Stimulated activated naive CD4-positive, alpha-beta T cell treated with Interleukin-2 at 50 U/mL for 16 hours (primary cell): ENCODE data around the gene HSPB3.
"Not testable (repeated sequence)": the region's sequence is repeated elsewhere in the genome, so short reads cannot be mapped to it uniquely, and the experiment has no call there.

Experiments
- DNase-seq: peaks from one replicate; lab custom pipeline; 2025; lab: John Stamatoyannopoulos, UW

The HSPB3 gene

DNA sequence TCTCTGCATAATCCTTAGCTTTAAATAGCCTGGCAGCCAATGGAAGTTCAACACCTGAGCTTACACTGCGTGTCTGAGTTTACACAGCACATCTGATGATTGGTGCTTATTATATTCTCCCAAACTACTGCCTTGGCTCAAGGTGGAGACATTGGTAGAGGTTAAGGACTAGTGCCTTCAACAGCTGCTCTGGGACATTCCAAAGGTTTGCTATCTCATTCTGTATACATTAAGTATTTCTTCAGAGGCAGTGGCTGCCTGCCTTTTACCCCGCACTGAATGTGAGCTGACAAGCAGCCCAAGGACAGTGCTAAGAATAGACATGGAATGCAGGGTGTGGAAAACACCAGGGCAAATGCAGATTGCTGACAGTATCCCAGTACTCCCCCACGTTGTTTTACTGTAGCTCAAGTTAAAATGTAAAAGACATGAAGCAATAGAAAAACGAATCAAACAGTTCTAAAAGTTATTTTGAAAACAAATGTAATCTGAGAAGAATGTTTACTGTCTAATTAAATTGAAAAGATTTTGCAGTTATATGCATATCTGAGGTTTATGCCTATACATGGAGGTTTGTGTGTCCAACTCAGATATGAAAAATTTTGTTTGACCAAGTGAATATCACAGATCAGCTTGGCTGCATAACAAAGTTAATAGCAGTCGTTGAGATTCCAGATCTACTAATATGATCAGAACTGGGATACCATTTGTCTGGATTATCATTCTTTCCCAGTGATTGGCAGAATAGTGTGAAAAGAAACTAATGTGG, 1.8 kb downstream of the HSPB3 start:
- no peak for DNase-seq

GRCh38 chr5:54458221-54458620, 2.7 kb downstream of the HSPB3 start:
- DNase-seq, result no peak

DNA sequence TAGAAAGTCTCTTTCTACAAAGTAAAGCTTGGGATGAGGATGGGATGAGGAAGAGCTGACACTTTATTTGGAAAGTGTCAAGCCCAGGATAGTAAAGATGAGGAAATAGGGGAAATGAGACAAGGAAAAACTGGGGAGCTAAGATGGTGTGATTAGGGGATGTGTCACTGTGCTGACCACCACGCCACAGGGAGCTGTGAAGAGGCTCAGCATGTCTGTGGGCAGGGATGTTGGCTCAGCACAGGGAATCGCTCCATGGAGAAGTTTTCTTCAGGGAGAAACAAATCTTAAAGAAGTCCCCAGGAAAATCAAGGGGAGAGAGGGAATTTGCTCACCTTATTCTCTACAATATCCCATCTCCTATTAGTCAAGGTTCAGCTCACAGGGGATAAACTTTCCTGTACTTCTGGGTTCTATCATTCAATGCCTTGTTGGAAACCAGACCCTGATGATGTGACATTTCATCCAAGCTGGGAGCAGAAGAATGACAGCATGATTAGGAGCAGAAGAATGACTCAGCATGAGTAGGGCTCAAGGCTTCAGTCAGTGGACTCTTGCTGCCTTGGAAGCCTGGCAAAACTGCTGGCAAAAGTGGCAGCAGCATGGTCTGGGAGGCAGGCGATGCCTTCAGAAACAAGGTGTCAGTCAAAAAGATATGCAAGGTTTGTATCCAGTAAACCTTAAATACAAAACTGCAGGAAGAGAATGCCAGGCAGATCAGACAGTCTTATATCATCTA, 4.9 kb downstream of the HSPB3 start:
- no peak for DNase-seq

- DNase-seq, result no peak
These were observed 6.8 kb downstream of the HSPB3 start for GRCh38 chr5:54462281-54462680.

DNA sequence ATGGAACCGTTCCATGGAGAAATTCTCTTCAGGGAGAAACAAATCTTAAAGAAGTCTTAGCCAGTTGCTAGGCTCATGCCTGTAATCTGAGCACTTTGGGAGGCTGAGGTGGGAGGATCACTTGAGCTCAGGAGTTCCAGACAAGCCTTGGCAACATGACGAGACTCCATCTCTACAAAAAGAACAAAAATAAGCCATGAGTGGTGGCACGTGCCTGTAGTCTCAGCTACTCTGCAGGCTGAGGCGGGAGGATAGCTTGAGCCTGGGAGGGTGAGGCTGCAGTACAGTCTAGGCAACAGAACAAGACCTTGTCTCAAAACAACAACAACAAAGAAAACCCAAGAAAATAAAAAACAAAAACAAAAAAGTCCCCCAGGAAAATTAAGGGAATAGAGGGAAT, 8.2 kb downstream of the HSPB3 start:
- no peak for DNase-seq

DNA sequence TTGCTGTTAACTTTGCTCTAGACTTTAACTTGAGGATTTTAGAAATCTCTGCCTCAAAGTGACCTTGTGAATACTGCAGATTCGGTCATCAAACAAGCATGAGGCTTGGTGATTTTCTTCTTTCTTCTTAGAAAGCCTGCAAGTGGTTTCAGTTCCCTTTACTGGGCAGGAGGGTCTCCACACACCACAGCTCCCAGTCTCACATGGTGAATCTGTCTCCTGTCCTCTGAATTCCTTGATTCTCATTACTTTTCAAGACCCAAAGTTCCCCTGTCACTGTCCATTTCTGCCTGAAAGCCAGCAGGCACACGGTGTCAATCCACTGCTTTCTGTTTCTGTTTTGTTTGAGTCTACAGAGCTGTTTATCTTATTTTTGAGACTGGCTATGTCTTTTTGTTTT, 14.1 kb downstream of the HSPB3 start:
- no peak for DNase-seq

DNA sequence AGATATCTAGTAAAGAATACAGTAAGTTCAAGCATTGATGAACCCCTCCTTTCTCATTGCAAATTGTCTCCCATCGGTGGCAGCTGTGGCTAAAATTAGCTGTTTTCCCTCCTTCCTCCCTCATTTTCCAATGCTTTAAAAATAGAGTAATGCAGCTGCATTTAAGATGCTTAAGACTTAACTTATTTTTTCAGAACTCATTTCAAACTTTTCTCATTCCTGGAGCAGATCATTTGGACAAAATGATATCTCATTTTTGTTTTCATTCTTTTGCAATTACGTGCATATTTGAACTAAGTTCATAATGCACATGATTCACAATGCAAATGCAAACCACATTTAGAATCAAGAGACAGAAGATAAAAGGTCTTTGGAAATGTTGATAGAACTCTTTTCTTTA, 14.6 kb downstream of the HSPB3 start:
- no peak for DNase-seq

DNA sequence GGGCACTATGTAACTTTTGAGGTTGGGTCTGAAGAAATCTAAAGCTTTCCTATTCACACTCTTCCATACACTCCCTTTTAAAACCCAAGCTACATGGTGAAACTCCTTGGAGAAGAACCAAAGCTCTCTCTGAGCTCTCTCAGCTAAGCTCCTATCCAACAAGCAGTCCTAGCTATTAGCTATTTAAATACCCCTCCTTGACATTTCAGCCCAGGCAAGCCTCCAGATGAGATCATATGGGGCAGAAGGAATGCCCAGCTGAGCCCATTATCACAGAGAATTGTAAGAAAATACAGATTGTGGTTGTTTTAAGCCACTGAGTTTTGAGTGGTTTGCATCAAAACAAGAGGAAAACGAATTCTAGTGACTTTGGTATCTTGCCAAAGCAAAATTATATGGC, 15.2 kb downstream of the HSPB3 start:
- DNase-seq, result no peak

DNA sequence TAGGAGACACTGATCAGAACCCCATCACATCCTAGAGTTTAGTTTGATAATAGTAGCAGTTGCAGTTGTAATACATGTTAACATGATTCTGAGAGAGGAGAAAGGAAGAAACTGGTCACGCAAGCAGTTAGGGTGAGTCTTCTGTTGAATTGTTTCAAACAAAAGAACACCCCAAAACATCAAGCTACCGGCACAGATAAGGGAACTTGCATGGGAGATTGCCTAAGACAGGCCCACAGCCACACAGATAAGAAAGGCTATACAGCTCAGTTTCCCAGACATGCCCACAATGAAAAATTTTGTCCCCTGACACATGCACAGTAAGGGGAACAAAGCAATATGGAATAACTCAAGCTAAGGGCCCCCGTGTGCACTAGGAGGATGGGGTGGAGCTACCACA, 15.9 kb downstream of the HSPB3 start:
- DNase-seq, result no peak

DNA sequence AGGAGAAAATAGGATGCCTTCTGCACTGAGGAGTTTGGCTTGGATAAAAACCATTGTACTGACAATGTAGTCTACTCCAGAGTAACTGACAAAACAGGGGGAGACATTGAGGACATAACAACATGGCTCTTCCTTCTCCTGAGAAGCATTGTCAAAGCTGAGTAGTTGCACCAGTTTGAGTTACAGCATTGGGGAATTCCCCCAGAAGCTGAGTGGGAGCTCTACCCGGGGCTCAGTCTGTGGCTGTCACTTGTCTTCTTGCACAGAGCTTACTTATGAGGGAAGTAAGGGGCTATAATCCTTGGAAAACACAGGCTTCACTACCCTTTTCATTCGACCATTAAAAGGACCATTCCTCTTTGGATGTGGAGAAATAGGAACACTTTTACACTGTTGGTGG, 21.2 kb downstream of the HSPB3 start:
- DNase-seq, result no peak

DNA sequence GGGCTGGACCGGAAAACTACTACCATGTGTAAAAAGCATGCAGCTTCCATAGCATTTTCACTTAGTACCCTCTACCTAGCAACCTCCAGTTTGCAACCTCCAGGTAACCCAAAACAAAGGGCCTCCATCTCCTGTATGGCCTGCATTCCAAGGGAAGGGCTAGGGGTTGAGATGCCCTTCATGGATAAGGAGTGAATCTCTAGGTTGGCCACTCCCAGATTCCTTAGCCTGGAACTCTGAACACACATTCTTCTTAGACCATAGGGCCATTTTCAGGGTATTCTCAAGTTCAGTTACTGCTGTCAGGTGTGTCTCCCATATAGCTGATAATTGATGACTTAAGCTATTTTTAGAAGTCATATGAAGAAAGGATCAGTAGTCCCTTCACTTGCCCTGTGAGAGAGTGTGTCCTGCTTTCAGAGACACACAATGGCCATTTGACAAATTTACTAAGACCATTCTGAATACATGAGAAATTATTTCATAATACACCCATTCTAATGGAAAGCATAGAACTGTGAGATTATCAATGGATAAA, 22.5 kb downstream of the HSPB3 start:
- no peak for DNase-seq

- DNase-seq, result no peak
These were observed 24.8 kb downstream of the HSPB3 start for GRCh38 chr5:54480296-54480695.

- no peak for DNase-seq
These were observed 28.9 kb downstream of the HSPB3 start for GRCh38 chr5:54484219-54484894.

DNA sequence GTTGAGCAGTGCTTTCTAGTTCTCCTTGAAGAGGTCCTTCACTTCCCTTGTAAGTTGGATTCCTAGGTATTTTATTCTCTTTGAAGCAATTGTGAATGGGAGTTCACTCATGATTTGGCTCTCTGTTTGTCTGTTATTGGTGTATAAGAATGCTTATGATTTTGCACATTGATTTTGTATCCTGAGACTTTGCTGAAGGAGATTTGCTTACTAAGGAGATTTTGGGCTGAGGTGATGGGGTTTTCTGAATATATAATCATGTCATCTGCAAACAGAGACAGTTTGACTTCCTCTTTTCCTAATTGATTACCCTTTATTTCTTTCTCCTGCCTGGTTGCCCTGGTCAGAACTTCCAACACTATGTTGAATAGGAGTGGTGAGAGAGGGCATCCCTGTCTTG, 30.2 kb downstream of the HSPB3 start:
- not testable (repeated sequence) for DNase-seq

GRCh38 chr5:54489648-54489979, 34.1 kb downstream of the HSPB3 start:
- not testable (repeated sequence) for DNase-seq

- no peak for DNase-seq
These were observed 35.8 kb downstream of the HSPB3 start for GRCh38 chr5:54491326-54491725.

DNA sequence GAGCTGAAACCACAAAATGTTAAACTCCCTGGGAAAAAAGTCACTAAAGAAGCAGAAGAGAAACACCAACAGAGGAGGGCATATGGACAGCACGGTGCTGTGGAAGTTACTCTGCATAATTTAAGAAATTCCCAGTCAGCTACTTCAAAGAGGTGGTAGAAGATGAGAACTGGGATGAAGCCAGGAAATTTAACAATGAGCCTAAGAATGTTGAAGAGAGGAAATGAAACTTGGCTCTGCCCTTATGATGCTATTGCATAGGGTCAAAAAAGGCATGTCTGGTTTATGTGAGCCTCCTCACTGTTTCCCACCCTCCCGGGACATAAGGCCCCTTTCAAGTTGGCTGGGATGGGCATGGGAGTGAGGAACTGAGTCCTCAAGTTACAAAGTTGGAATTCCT, 36.7 kb downstream of the HSPB3 start:
- DNase-seq, result no peak

- DNase-seq, result no peak
These were observed 39.5 kb downstream of the HSPB3 start for GRCh38 chr5:54495027-54495426.
